GM19043 (cell line): Measurements from ENCODE around the gene SEMA4A.
"Not testable (repeated sequence)": the region's sequence is repeated elsewhere in the genome, so short reads cannot be mapped to it uniquely, and the experiment has no call there.

Source experiments
- ATAC-seq: cut with Tn5 transposase; IDR thresholded peaks from one replicate; pipeline ENCODE4 v1.9.1; 2021; ENCODE audit warnings: low read depth; ENCODE audit not compliant: unreplicated experiment

SEMA4A gene

GRCh38 chr1:156155756-156156510 is 2.5 kb downstream of the SEMA4A start:
- ATAC-seq: no peak

- no peak for ATAC-seq
These were observed 4.1 kb downstream of the SEMA4A start for GRCh38 chr1:156157506-156157905.

- no peak for ATAC-seq
These were observed 4.6 kb downstream of the SEMA4A start for GRCh38 chr1:156157966-156158365.

GRCh38 chr1:156160000-156160742 is 6.8 kb downstream of the SEMA4A start:
- ATAC-seq: no peak

GRCh38 chr1:156160743-156161171 is 7.4 kb downstream of the SEMA4A start:
- ATAC-seq: no peak

GRCh38 chr1:156162430-156163037 is 9.1 kb downstream of the SEMA4A start:
- no peak for ATAC-seq

GRCh38 chr1:156163712-156164111 is 10.3 kb downstream of the SEMA4A start:
- ATAC-seq: no peak

- no peak for ATAC-seq
These were observed 10.9 kb downstream of the SEMA4A start for GRCh38 chr1:156164125-156164831.

GRCh38 chr1:156165083-156165482 is 11.7 kb downstream of the SEMA4A start:
- ATAC-seq: no peak

GRCh38 chr1:156167536-156167935 is 14.2 kb downstream of the SEMA4A start:
- no peak for ATAC-seq

GRCh38 chr1:156172696-156173470 is 19.5 kb downstream of the SEMA4A start:
- ATAC-seq: no peak

GRCh38 chr1:156176610-156177210 is 23.3 kb downstream of the SEMA4A start:
- ATAC-seq: no peak

- no peak for ATAC-seq
These were observed 24.7 kb downstream of the SEMA4A start for GRCh38 chr1:156177919-156178654.

GRCh38 chr1:156180471-156180870 is 27.1 kb downstream of the SEMA4A start:
- no peak for ATAC-seq

- ATAC-seq: not testable (repeated sequence)
These were observed 28.1 kb downstream of the SEMA4A start for GRCh38 chr1:156181391-156181924.

GRCh38 chr1:156182010-156182779 is 28.8 kb downstream of the SEMA4A start:
- not testable (repeated sequence) for ATAC-seq

- not testable (repeated sequence) for ATAC-seq
These were observed 33.2 kb downstream of the SEMA4A start for GRCh38 chr1:156186347-156187177.
